HCT116 (cell line): ENCODE measurements around the gene HDDC3. TPM values are rescaled to one million over a fixed set of nuclear protein-coding genes. Genes with fewer than 3 reads are reported as not detected.

Experiments
- ATAC-seq: fragments of 200-7000 bp; cut with Tn5 transposase; 2 replicates; pipeline ENCODE4 v1.9.1; 2020; ENCODE audit warnings: mild to moderate bottlenecking, moderate library complexity
- BruUV-seq: library from RNA; stranded (reverse); fragments of 400-500 nt; replicated peaks from 2 replicates; lab custom pipeline; 2021; lab: Mats Ljungman, UMichigan
- CTCF ChIA-PET: fragments of 300-600 bp; sonication (Branson Sonifier 250); formaldehyde crosslinking; loops from one replicate; lab custom pipeline; 2021; ENCODE audit warnings: antibody characterized with exemption; lab: Charles Lee
- POLR2A ChIA-PET: fragments of 300-600, 350-600 bp; sonication (Branson Sonifier 250); formaldehyde crosslinking; loops from one replicate; lab custom pipeline; 2021; ENCODE audit warnings: antibody characterized with exemption; lab: Charles Lee
- RAD21 ChIA-PET, 2 experiments: fragments of 300-600 bp; sonication (Branson Sonifier 250); formaldehyde crosslinking; loops; one replicate each; lab custom pipeline; 2023; ENCODE audit warnings: low total read pairs in 2 of 2; ENCODE audit not compliant: uncharacterized antibody in 2 of 2, unreplicated experiment in 2 of 2, low non-redundant PET in 1 of 2; lab: Charles Lee
- DNase-seq: peaks from one replicate; pipeline ENCODE4 v3.0.0-alpha.2; 2010; ENCODE audit warnings: low read depth, low spot score
- H2AFZ ChIP-seq: fragments of 200-600 bp; shearing (Covaris generic), sonication (generic); 2 replicates; pipeline ENCODE4 v1.6.1; 2017; ENCODE audit warnings: low read depth, mixed run types, mixed read lengths, antibody characterized with exemption, low read length; ENCODE audit not compliant: poor library complexity, severe bottlenecking
- H3K27ac ChIP-seq: 2 replicates; pipeline ENCODE4 v1.5.1; 2012; ENCODE audit warnings: low read depth, low read length
- H3K27me3 ChIP-seq: fragments of 200-600 bp; sonication (generic); 2 replicates; pipeline ENCODE4 v1.6.1; 2016; ENCODE audit warnings: mixed run types, low read length, mixed read lengths; ENCODE audit not compliant: insufficient read depth
- H3K36me3 ChIP-seq, 2 experiments: fragments of 200-500 bp in 1 of 2; fragments of 200-600 bp in 1 of 2; sonication (Bioruptor generic) in 1 of 2; sonication (generic) in 1 of 2; 2 replicates each; pipeline versions ENCODE4 v1.5.1 to v1.6.1; 2014 to 2016; ENCODE audit warnings: low read length in 2 of 2, inconsistent platforms in 1 of 2, mixed read lengths in 1 of 2, mixed run types in 1 of 2; ENCODE audit not compliant: insufficient read depth in 2 of 2, control insufficient read depth in 1 of 2
- H3K4me1 ChIP-seq, 2 experiments: fragments of 200-600 bp in 1 of 2; sonication (generic) in 1 of 2; 2 replicates each; pipeline versions ENCODE4 v1.5.1 to v1.6.1; 2012 to 2017; ENCODE audit warnings: low read length in 2 of 2, inconsistent platforms in 1 of 2, mild to moderate bottlenecking in 1 of 2, mixed read lengths in 1 of 2, mixed run types in 1 of 2, moderate library complexity in 1 of 2; ENCODE audit not compliant: insufficient read depth in 2 of 2, control insufficient read depth in 1 of 2
- H3K4me2 ChIP-seq: fragments of 200-600 bp; sonication (generic); 2 replicates; pipeline ENCODE4 v1.6.1; 2017; ENCODE audit warnings: mixed run types, low read length, mixed read lengths
- H3K4me3 ChIP-seq, 2 experiments: fragments of 200-600 bp in 1 of 2; sonication (generic) in 1 of 2; replicated peaks in 1 of 2; 2 replicates each; pipeline ENCODE4 v1.5.1; 2011 to 2016; ENCODE audit warnings: low read length in 2 of 2, control low read depth in 1 of 2, low read depth in 1 of 2, mild to moderate bottlenecking in 1 of 2, mixed read lengths in 1 of 2, mixed run types in 1 of 2
- H3K79me2 ChIP-seq: fragments of 200-600 bp; sonication (generic); 2 replicates; pipeline ENCODE4 v1.6.1; 2017; ENCODE audit warnings: mild to moderate bottlenecking, mixed run types, low read length, moderate library complexity, mixed read lengths; ENCODE audit not compliant: insufficient read depth
- H3K9ac ChIP-seq: fragments of 200-600 bp; sonication (generic); 2 replicates; pipeline ENCODE4 v1.6.1; 2016; ENCODE audit warnings: low read length, mixed read lengths
- H3K9me2 ChIP-seq: fragments of 200-600 bp; sonication (generic), shearing (Covaris generic); 2 replicates; pipeline ENCODE4 v1.6.1; 2017; ENCODE audit warnings: mixed run types, mild to moderate bottlenecking, moderate library complexity; ENCODE audit not compliant: insufficient read depth
- H3K9me3 ChIP-seq, 2 experiments: fragments of 200-500 bp in 1 of 2; fragments of 200-600 bp in 1 of 2; sonication (Bioruptor generic) in 1 of 2; sonication (generic) in 1 of 2; 2 replicates each; pipeline ENCODE4 v1.6.1; 2014 to 2017; ENCODE audit warnings: low read length in 2 of 2, mixed read lengths in 2 of 2, inconsistent platforms in 1 of 2, low read depth in 1 of 2, mild to moderate bottlenecking in 1 of 2, mixed run types in 1 of 2, moderate library complexity in 1 of 2; ENCODE audit not compliant: control insufficient read depth in 1 of 2, insufficient read depth in 1 of 2
- H4K20me1 ChIP-seq: fragments of 200-600 bp; sonication (generic), shearing (Covaris generic); 2 replicates; pipeline ENCODE4 v1.6.1; 2017; ENCODE audit warnings: mixed run types, mild to moderate bottlenecking, moderate library complexity; ENCODE audit not compliant: insufficient read depth
- MAX ChIP-seq: IDR thresholded peaks from 2 replicates; pipeline ENCODE4 v1.6.1; 2012
- POLR2AphosphoS5 ChIP-seq: IDR thresholded peaks from 2 replicates; pipeline ENCODE4 v1.6.1; 2011; ENCODE audit warnings: mild to moderate bottlenecking, low read depth, low read length, moderate library complexity
- TCF7L2 ChIP-seq: IDR thresholded peaks from 2 replicates; pipeline ENCODE4 v1.7.0; 2011; ENCODE audit warnings: borderline replicate concordance, inconsistent platforms; ENCODE audit not compliant: insufficient read depth, insufficient read length; ENCODE audit errors: extremely low read depth
- YY1 ChIP-seq: IDR thresholded peaks from 2 replicates; pipeline ENCODE4 v1.6.1; 2011; ENCODE audit warnings: low read length, low read depth, moderate library complexity, mild to moderate bottlenecking; ENCODE audit not compliant: insufficient replicate concordance; ENCODE audit errors: extremely low read depth
- intact Hi-C: fragments of 100-400 bp; cut with micrococcal nuclease; formaldehyde crosslinking; loops from 2 replicates; pipeline ENCODE4 v1.10.0; 2022
- total RNA-seq: library from RNA; stranded (reverse); gene quantifications from one replicate; pipeline ENCODE4 v1.2.1, GENCODE V29; 2021; ENCODE audit not compliant: unreplicated experiment

HDDC3 gene
- total RNA-seq, 1 experiment from 2014 or later: 20.4 TPM

- ChIA-PET RAD21 (interaction anchor here in 1 of 2 experiments (0.6 kb wide), 1 partner anchor 566 kb away, joined by 5 read pairs; no protein-coding TSS in a partner anchor), POLR2A (no interaction called here), CTCF (no interaction called here)
- H3K9me2 ChIP-seq: no peaks in the 10 kb centered on the region
- no peaks in the 10 kb centered on the region for H4K20me1 ChIP-seq
- peaks cover 0 to 3% of the 10 kb centered on the region in 2 experiments; a peak in 1 of 4 replicates for H3K4me1 ChIP-seq
- H3K36me3 ChIP-seq: peaks cover 1 to 3% of the 10 kb centered on the region in 2 experiments; a peak in 1 of 4 replicates
- H3K27me3 ChIP-seq: no peaks in the 10 kb centered on the region
- TF ChIP-seq TCF7L2 (no peak), MAX (no peak)
- no peaks in the 10 kb centered on the region for H3K79me2 ChIP-seq
- no peak overlapping the region for H3K9ac ChIP-seq
- H3K4me3 ChIP-seq: no peak overlapping the region
- no peak overlapping the region for H2AFZ ChIP-seq
- H3K4me2 ChIP-seq: no peak overlapping the region
- no peak overlapping the region for H3K27ac ChIP-seq
- BruUV-seq: no TSS peak
- intact Hi-C loops: no loop called here
- ATAC-seq: no peak
- H3K9me3 ChIP-seq: no peaks in the 10 kb centered on the region
- no peak for DNase-seq
These were observed 49.4 kb downstream of the HDDC3 start for GRCh38 chr15:90882781-90883525.

- H3K9ac ChIP-seq: no peak overlapping the region
- ChIA-PET POLR2A (no interaction called here), CTCF (no interaction called here), RAD21 (interaction anchor here in 1 of 2 experiments (0.6 kb wide), 1 partner anchor 566 kb away, joined by 5 read pairs; no protein-coding TSS in a partner anchor)
- no peaks in the 10 kb centered on the region for H3K9me3 ChIP-seq
- DNase-seq (no peak), ATAC-seq (no peak)
- peaks cover 8 to 10% of the 10 kb centered on the region in 2 experiments; a peak in 2 of 4 replicates for H3K36me3 ChIP-seq
- H3K27ac ChIP-seq: no peak overlapping the region; the same call in 1 of the 2 replicates
- no peak overlapping the region for H3K4me2 ChIP-seq
- intact Hi-C loops: no loop called here
- no peaks in the 10 kb centered on the region for H3K9me2 ChIP-seq
- no peaks in the 10 kb centered on the region for H3K79me2 ChIP-seq
- no peaks in the 10 kb centered on the region for H4K20me1 ChIP-seq
- no peaks in the 10 kb centered on the region for H3K27me3 ChIP-seq
- H2AFZ ChIP-seq: no peak overlapping the region
- H3K4me1 ChIP-seq: peaks cover 0 to 3% of the 10 kb centered on the region in 2 experiments; a peak in 1 of 4 replicates
- TF ChIP-seq POLR2AphosphoS5: peak; percentile 12; the same call in 1 of the 2 replicates
- TF ChIP-seq YY1: no peak
- no peak overlapping the region for H3K4me3 ChIP-seq
- TSS peak; percentile 30 for BruUV-seq
These were observed 50.2 kb downstream of the HDDC3 start for GRCh38 chr15:90881978-90882721.
